HG03280 (cell line): ENCODE measurements around the gene ZNF516.

Experiments
- ATAC-seq: cut with Tn5 transposase; IDR thresholded peaks from one replicate; pipeline ENCODE4 v1.9.1; 2021; ENCODE audit warnings: mild to moderate bottlenecking, moderate library complexity; ENCODE audit not compliant: unreplicated experiment

The ZNF516 gene

DNA sequence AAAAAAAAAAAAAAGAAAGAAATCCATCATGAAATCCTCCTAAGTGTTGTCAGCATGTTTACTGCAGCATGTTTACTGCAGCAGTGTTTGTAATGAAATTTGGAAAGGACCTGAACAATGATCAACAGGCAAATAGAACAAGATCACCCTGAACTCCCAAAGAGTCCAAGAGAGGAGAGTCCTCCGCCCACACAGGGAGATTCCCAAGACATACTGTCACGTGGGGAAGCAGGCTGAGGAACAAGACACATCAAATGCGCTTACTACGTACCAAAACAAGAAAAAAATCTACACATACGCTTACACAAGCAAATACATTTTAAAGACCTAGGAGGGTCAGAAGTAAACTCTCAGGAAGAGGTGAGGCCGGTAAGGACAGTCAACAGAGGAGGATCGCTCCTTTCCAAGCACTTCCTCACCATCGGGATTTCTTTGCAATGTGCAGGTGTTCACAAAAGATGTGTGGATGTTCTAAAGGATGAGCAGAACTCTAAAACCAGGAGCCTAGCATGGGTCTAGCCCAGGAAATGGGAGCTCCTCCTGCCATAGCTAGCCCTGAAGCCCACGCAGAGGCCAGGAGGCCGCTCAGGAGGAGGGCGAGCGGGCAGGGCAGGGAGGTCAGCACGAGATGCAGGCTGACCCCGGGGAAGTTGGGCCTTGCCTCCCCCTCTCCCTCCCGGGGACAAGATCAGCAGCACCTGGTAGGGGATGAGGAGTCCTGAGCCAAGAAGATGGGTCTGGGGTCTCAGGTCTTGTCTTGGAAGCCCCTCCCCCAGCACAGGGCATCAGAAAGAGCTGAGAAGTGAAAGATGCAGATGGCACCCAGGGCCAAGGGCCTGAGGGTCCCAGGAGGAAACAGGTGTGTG, 66.4 kb downstream of the ZNF516 start:
- no peak for ATAC-seq

DNA sequence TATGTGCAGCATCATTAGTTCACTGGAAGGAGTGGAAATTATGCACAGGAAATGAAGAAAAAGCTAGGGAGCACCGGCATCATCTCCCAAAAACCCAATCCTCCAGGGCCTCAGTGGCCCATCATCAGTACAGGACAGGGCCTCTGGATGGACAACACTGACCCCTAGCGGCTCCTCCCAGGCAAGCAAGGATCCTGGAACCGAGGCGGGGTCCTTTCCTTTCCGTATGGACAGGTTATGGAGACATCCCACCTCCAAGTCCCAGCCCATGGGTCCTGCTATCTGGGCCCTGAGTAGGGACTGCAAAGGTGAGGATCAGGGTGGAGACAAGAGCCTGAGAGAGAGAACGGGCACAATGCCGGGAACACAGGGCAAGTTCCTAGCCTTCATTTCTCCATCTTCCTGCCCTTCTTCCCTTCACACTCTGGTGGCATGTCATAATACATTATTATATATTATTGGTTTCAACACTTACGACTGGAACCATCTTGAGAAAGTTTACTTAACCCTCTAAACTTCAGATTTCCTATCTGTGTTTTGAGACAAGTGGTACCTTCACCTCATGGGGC, 68.2 kb downstream of the ZNF516 start:
- ATAC-seq: no peak

DNA sequence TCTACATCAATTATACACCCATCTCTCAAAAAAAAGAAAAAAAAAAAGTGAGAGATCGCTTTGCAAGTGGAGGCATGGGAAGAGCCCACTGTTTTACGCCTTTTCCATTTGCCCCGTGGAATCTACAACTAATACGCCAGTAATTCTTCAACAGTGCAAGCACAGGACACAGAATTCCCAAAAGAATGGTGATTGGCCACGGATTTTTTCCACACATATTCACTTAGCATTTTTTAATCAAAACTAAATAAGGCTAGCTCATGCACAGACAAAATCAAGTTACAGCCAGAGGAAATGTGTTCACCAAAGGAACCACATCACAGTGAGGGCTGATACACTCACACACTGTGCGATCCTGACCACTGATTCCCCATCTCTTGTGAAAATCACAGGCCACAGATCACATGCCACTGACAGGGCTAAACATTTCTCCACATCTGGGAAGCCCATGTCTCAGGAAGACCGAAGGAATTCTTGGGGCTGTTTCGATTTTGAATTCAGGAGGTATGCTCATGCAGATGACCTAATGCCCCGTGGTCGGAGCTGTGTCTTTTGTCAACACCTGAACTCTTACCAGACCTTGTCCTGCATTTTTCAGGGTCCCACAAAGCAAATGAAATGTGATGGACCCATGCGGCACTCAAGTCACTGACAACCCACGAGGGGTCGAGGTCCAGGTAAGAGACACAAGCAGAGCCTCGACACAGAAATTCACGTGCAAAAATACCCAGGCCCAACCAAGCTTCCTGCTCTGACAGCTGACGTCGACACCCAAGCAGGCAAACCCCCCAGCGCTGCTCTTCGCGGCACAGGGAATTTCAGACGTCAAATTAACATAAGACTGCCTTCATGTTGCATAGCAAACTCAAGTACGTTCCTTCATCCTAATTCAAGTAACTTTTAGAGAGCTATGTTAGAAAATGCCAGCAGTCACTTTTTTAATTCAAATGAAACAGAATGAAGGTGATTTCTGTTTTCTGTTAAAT, 69.6 kb downstream of the ZNF516 start:
- ATAC-seq: no peak

DNA sequence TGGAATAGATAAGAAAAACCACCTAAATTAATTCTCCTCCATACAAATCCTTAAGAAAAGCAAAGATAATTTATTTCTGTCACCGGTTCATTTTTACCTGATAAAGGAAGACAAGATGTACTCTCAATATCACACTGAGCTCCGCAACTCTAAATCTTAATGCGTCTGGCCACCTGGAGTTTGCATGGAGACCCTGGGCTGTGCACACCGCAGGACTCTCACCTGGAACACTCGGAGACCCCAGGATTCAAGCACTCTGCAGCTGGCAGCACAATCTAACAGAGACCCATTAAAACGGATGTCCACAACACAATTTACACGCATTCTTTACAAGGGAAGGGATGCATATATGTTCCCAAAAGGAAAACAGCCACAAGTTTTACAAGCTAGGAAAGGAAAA, 72.2 kb downstream of the ZNF516 start:
- no peak for ATAC-seq

DNA sequence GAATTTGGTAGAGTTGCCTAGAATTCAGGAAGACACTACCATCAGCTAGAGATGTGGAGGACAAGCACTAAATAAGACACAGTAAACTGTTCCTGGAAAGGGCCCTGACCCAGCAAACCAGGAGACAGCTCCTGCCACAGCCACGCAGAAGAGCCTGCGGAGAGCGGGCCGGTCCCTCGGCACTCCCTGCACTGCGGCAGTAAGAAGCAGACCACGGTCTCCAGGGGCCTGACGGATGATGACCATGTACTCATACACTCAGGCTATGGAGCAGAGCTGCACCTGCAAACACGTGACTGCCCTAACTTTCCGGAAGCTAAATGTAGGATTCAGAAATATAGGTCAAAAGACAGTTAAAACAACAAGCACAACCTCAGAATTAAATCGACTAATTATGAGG, 72.9 kb downstream of the ZNF516 start:
- no peak for ATAC-seq

DNA sequence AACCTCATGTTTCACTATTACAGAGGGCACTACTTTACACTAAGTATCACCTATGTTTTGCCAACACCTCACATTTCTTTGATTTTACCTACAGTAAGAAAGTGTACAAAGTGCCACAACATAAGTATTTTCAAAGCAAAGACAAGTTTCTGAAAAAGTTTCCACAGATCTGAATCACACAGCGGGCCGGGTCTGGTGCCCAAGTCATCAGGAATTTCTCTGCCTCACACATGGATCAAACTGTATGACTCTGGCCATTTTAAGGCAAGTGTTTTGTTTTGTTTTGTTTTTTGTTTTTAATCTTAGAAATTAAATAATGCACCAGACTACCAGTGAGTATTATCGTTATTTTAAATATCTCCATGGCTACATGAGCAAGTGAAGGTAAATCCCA, 73.4 kb downstream of the ZNF516 start:
- no peak for ATAC-seq

DNA sequence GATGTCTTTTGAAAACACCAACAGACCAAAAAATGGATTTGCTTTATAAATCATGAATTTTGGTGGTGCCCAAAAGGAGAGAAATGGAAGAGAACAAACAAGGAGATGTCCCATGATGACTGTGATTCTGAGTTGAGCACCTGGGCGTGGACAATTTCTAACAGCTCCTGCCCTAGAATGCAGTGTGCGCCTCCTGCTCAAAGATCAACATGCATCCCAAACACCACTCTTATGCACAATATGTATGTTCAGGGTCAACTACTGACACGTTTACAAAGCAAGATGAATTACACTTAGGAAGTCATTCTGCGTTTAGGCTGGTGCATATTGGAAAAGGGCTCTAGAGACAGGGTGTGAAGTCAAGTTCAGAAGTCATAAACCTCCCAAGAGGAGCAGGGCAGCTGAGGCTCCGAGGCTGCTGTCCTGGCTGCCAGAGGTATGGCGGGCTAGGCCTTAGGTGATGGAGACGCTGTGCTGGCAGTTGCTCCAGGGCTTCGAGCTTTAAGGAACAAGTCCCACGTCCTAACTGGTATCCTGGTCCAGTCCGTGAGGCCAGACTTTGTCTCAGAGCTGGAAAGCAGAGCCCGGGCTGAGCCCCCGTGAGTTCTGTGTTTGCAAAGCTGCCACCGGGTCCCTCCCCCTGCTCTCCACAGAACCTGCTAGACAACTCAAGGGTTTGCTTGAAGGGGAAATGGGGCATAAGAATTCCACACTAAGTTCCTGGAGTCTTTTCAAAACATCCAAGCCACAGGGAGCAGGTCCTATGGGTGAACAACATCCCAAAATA, 74.0 kb downstream of the ZNF516 start:
- ATAC-seq: no peak

DNA sequence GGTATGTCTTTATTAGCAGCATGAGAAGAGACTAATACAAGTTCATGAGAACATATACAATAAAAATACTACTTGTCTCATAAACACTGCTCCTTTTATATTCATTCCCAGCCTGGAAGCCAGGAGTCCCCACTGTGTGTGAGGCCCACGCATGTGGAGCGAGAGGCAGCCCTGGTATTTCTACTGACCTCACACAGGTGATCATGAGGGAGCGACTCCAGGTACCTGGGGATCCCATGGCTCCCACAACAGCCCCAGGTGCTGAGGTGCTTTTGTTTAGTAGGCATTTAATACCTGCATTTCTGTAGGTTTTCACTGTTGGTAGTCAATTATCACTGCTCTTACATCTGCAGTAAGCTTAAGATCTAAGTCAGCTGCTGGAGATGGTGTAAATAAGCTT, 75.2 kb downstream of the ZNF516 start:
- ATAC-seq: no peak

DNA sequence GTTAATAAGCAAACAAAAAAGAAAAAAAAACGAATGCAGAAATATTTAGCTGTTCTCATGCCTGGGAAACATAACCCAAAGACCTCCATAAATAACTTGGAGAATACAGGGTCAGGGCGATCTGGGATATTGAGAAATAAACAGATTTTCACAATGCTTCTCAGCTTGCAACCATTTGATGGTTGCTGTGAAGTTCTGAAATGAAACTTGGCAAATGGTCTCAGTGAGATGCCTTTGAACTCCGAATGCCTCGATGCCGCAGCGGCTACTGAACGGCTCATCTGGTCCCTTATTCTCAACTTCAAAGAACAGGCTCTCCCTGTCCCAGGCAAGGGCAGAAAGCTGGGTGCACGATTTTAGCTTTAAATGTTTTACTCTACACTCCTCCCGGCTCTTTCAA, 78.1 kb downstream of the ZNF516 start:
- ATAC-seq: no peak

DNA sequence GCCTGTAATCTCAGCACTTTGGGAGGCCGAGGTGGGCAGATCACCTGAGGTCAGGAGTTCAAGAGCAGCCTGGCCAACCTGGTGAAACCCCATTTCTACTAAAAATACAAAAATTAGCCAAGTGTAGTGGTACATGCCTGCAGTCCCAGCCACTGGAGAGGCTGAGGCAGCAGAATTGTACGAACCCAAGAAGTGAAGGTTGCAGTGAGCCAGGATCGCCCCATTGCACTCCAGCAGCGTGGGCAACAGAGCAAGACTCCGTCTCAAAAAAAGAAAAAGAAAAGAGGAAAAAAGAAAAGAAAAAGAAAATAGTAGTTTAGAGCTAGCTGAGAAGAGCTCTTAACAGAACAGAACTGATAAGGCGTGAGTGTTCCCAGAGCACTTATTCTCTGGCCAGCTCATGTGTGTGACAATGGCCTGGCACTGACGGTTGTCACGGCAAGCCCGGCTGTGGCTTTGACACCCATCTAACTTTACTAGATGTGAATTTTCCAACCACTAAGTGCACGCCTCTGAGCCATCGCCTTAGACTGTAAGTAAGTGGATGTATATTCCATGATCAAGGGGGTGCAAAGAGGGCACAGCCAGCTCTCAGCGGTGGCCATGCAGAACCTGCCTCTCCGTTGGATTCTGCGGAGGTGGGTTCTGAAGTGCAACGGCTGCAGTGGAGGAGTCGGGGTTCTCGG, 80.0 kb downstream of the ZNF516 start:
- ATAC-seq: no peak

DNA sequence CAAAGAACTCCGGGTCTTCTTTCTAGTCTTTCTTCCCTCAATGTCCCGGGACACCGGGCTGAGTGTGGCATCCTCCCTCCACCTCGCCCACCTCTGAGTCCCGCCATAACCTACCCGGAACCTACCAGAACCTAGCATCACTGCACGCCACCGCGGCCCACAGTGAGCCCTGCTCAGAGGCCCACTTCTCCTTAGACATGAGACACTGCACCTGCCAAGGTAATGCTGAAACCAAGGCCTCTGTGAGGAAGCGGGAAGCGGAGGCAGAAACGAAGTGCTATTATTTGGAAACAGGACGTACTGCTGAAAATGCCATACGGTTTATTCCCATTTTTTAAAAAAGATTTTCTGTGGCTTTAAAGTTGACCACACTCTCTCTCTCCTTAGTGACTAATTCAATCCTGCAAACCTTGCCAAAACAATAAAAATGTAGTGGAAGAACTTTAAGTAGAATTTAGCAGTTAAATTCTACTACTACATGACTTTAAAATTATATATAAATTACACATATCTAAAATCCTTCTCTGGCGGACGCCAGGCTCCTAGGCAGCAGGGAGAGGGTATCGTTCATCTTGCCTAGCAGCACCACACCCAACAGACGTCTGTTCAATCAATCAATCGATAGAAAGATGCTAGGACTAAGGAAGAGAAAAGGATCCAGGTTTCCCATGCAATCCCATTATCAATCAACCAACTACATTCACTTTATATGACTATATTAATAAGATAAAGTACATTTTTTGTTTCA, 82.0 kb downstream of the ZNF516 start:
- ATAC-seq: no peak

DNA sequence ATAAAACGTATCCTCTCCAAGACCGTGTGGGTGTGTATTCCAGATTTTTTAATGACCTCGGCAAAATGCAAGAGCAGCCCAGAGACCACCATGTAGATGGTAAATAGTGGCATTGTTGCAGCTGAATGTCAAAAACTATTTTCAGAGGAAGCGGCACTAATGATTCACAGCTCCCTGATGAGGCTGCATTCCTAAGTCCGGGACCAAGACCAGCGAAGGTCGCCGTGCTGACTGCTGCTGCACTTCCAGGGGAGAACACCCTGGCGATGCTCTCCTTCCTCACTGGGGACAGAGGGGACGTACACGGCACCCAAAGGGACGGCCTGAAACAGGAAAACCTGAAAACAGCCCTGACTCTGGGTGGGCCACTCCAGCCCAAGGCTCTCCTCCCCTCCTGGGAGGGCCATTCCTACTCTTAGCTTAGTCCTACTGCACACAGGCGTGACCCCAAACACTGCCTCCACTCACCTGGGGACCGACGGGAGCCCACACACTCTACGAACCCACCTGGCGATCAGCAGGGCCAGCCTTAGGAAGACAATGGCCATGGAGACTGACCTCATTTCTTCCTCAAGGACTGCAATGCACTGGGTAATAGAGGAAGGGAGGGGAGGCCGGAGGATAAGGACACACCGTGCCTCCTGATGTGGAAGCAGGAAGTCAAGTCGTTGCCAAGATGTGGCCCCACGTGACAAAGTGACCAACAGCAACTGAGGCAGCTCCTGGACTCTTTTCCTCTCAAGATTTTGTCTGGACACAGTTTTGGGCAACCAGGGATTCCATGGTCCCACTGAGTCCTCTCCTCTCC, 82.8 kb downstream of the ZNF516 start:
- ATAC-seq: no peak

DNA sequence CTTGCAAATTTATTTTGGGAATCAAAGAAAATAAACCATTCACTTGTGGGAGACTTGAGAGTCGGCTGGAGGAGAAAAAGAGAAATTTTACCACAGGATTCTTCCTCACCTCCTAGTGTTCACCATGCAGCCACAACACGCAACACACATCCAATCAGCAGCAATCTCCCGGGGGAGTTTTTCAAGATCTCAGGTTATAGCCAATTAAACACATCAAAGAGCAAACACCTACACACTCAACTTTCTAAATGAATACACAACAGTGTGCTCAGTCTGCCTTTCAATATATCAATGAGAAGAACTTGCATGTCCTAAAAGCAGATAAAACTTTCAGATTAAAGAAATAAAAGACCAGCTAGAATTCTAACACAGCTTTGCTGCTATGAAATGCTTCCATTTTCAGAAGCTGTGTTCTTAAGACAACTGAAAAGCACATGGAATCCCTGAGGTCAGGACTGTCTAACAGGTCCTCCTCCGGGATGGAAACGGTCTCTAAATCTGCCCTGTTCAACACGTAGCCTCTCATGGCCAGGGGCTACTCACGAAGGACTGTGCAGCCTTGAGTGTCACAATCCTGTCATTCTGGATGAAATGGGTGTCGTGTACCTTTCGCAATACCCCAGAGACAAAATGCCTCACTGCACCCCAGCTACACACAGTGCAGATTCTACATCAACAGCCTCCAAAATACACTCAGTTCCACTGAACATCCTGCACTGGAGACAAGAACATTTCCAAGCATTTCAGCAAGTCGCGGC, 84.2 kb downstream of the ZNF516 start:
- ATAC-seq: no peak

DNA sequence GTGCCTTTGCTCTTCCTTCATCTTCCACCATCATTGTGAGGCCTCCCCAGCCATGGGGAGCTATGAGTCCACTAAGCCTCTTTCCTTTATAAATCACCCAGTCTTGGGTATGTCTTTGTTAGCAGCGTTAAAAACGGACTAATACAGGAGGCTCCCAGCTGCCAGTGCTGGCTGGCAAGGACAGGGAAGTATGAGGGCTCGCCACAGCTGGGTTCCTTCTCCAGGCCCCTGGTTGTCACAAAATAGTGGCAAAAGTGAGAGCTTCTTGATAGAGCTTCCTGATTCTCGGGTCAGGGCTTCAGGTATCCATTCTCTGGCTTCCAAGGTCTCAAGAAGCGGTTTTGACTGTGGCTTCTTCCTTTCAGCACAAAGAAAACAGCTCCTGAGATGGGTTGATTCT, 85.0 kb downstream of the ZNF516 start:
- ATAC-seq: no peak

DNA sequence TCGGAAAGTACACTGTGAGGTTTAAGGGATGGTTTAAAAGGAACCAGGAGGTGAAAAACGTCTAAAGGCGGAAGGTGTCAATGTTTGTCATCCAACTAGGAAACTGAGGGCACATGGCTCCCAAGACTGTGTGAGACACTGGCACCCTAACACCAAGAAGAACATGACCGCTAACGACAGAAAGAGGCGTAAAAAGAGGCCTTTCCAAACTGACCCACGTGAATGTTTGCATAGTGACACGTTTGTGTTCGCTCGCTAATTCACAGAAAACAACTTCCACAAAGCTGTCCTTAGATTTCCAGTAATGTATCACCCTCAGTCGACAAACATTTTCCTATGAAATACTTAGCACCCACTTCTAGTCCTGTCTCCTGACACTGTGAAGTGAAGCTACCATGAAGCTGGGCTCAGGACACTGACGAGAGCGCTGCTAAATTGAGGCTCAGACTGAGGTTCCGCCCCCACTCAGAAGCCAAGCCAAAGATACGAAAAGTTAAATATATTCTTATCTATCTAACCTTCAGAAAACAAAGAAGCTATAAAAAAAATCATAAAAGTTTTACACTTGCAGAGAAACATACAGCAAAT, 86.5 kb downstream of the ZNF516 start:
- no peak for ATAC-seq

DNA sequence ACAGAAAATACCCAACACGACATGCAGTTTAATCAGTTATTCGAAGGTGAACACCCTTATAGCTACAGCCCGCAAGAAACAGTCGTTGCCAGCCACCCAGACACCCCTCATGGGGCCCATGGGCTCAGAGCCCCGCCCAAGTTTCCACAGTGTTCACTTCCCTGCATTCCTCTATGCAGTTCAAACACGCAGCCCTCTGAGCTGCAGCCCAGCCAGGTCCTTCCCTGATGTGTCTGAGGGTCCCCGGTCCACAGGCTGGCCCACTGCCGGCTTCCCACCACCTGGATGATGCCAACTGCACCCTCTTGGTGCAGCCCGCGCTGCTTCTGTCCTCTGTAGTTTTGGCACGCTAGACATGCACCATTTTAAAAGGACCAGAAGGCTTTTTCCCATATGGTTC, 87.4 kb downstream of the ZNF516 start:
- no peak for ATAC-seq

DNA sequence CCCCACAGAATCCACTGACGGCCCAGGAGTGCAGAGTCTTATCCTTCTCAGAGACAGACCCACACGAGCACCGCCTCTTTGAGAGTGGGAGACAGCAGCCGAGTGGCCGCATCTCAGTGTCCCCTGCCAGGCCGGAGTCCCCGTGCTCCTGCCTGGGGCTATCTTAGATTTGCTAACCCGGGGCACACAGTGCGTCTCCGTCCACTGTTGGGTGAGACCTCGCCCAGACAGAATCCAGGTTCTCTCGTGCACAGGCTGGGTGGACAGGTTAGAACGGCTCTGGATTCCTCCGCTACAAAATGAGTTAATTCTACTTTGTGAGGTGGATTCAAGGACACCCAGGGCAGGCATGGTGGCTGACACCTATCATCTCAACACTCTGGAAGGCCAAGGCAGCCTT, 88.3 kb downstream of the ZNF516 start:
- no peak for ATAC-seq
